HFFc6 (cell line): ENCODE measurements around the gene ZFP36L2. TPM values are rescaled to one million over a fixed set of nuclear protein-coding genes. Genes with fewer than 3 reads are reported as not detected.

Experiments
- DNase-seq: peaks from one replicate; pipeline ENCODE4 v3.0.0-alpha.2; 2018
- H3K27ac Mint-ChIP-seq: 2 replicates; pipeline ENCODE4 v1.8.0; 2020; ENCODE audit warnings: mild to moderate bottlenecking, mixed read lengths
- H3K27me3 Mint-ChIP-seq: 2 replicates; pipeline ENCODE4 v1.8.0; 2021; ENCODE audit warnings: mild to moderate bottlenecking, moderate library complexity, mixed read lengths; ENCODE audit not compliant: insufficient read depth
- H3K36me3 Mint-ChIP-seq: 2 replicates; pipeline ENCODE4 v1.8.0; 2021; ENCODE audit warnings: low read depth, mixed read lengths
- H3K4me1 Mint-ChIP-seq: 2 replicates; pipeline ENCODE4 v1.8.0; 2020; ENCODE audit warnings: low read depth, mixed read lengths
- H3K4me3 Mint-ChIP-seq: 2 replicates; pipeline ENCODE4 v1.8.0; 2020; ENCODE audit warnings: mild to moderate bottlenecking, moderate library complexity, mixed read lengths
- H3K9me3 Mint-ChIP-seq: 2 replicates; pipeline ENCODE4 v1.8.0; 2020; ENCODE audit warnings: mild to moderate bottlenecking, mixed read lengths
- CTCF ChIP-seq: fragments of 200-600 bp; sonication (generic); IDR thresholded peaks from 2 replicates; pipeline ENCODE4 v1.5.0; 2021; ENCODE audit warnings: antibody characterized with exemption, mild to moderate bottlenecking
- total RNA-seq, 6 experiments: library from RNA; stranded (reverse); fragmentation: NEBNext Ultra II Directional; extraction: Animal tissue kit (Norgen Biotek cat#: 25700); gene quantifications; 2 replicates in 1 of 6; 3 replicates in 5 of 6; pipeline ENCODE4 v1.2.3, GENCODE V29; 2021

Gene ZFP36L2
- total RNA-seq, 6 experiments from 2014 or later: 66.6 to 94.5 (median 81.5) TPM

- TF ChIP-seq CTCF: no peak
- peak overlapping the region; percentile 87 for H3K27ac Mint-ChIP-seq
- DNase-seq: peak; percentile 35
- H3K27me3 Mint-ChIP-seq: no peaks in the 10 kb centered on the region; the same call in 1 of the 2 replicates
- peaks cover 43% of the 10 kb centered on the region for H3K4me1 Mint-ChIP-seq
- H3K4me3 Mint-ChIP-seq: peak overlapping the region; percentile 90
- H3K36me3 Mint-ChIP-seq: peaks cover 24% of the 10 kb centered on the region
- no peaks in the 10 kb centered on the region for H3K9me3 Mint-ChIP-seq
These were observed 433 bp downstream of the ZFP36L2 start for GRCh38 chr2:43225788-43226557.

GRCh38 chr2:43225093-43225787, 1.2 kb downstream of the ZFP36L2 start:
- Mint-ChIP-seq H3K4me1 (peaks cover 51% of the 10 kb centered on the region), H3K4me3 (peak overlapping the region; percentile 90), H3K9me3 (no peaks in the 10 kb centered on the region), H3K27ac (peak overlapping the region; percentile 87), H3K36me3 (peaks cover 24% of the 10 kb centered on the region), H3K27me3 (peaks cover under 1% of the 10 kb centered on the region; the same call in 1 of the 2 replicates)
- peak; percentile 9; the same call in 1 of the 2 replicates for TF ChIP-seq CTCF
- peak; percentile 62 for DNase-seq

- Mint-ChIP-seq H3K27me3 (peaks cover 2% of the 10 kb centered on the region; the same call in 1 of the 2 replicates), H3K27ac (peak overlapping the region; percentile 96), H3K9me3 (no peaks in the 10 kb centered on the region), H3K36me3 (peaks cover 22% of the 10 kb centered on the region), H3K4me3 (peak overlapping the region; percentile 90), H3K4me1 (peaks cover 54% of the 10 kb centered on the region)
- no peak for TF ChIP-seq CTCF
- DNase-seq: no peak
These were observed 1.8 kb downstream of the ZFP36L2 start for GRCh38 chr2:43224571-43225092.

GRCh38 chr2:43224131-43224570, 2.3 kb downstream of the ZFP36L2 start:
- Mint-ChIP-seq H3K4me3 (peak overlapping the region; percentile 90), H3K36me3 (peaks cover 19% of the 10 kb centered on the region), H3K9me3 (no peaks in the 10 kb centered on the region), H3K4me1 (peaks cover 54% of the 10 kb centered on the region), H3K27me3 (peaks cover 2% of the 10 kb centered on the region; the same call in 1 of the 2 replicates), H3K27ac (peak overlapping the region; percentile 96)
- peak; percentile 70 for TF ChIP-seq CTCF
- peak; percentile 60 for DNase-seq

GRCh38 chr2:43223521-43224001, 2.8 kb downstream of the ZFP36L2 start:
- H3K27ac Mint-ChIP-seq: peak overlapping the region; percentile 96
- peaks cover 54% of the 10 kb centered on the region for H3K4me1 Mint-ChIP-seq
- no peak for DNase-seq
- no peak for TF ChIP-seq CTCF
- peaks cover 2% of the 10 kb centered on the region; the same call in 1 of the 2 replicates for H3K27me3 Mint-ChIP-seq
- H3K4me3 Mint-ChIP-seq: peak overlapping the region; percentile 90
- no peaks in the 10 kb centered on the region for H3K9me3 Mint-ChIP-seq
- H3K36me3 Mint-ChIP-seq: peaks cover 19% of the 10 kb centered on the region
